ENCODE data around the gene UROD. TPM values are rescaled to one million over a fixed set of nuclear protein-coding genes. Genes with fewer than 3 reads are reported as not detected.

UROD gene
- total RNA-seq, 1 donor from 2014 or later = 84.7 TPM

- H3K4me3 Mint-ChIP-seq = no peak overlapping the region
- H3K9me3 Mint-ChIP-seq = no peaks in the 10 kb centered on the region
Observed at GRCh38 chr1:45018599-45019230, 6.7 kb downstream of the UROD start.

DNA sequence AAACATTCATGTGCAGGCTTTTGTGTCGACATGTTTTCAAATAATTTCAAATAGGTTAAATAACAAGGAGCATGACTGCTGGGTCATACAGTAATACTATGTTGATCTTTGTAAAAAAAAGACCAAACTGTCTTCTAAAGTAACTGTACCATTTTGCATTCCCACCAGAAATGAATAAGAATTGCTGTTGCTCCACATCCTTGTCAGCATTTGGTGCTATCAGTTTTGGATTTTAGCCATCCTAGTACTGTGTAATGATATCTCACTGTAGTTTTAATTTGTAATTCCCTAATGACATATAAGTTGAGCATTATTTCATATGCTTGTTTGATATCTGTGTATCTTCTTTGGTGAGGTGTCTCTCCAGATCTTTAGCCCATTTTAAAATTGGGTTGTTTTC, 11.6 kb downstream of the UROD start:
- no peaks in the 10 kb centered on the region for H3K36me3 Mint-ChIP-seq
- no peak for DNase-seq (ENCODE audit: extremely low spot score, unreplicated experiment)
- no peaks in the 10 kb centered on the region for H3K27me3 Mint-ChIP-seq
- H3K4me1 Mint-ChIP-seq (ENCODE audit: unreplicated experiment) = no peaks in the 10 kb centered on the region
- no peak overlapping the region for H3K4me3 Mint-ChIP-seq
- TF ChIP-seq, protein P1, sequence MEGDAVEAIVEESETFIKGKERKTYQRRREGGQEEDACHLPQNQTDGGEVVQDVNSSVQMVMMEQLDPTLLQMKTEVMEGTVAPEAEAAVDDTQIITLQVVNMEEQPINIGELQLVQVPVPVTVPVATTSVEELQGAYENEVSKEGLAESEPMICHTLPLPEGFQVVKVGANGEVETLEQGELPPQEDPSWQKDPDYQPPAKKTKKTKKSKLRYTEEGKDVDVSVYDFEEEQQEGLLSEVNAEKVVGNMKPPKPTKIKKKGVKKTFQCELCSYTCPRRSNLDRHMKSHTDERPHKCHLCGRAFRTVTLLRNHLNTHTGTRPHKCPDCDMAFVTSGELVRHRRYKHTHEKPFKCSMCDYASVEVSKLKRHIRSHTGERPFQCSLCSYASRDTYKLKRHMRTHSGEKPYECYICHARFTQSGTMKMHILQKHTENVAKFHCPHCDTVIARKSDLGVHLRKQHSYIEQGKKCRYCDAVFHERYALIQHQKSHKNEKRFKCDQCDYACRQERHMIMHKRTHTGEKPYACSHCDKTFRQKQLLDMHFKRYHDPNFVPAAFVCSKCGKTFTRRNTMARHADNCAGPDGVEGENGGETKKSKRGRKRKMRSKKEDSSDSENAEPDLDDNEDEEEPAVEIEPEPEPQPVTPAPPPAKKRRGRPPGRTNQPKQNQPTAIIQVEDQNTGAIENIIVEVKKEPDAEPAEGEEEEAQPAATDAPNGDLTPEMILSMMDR (conservative IDR thresholded peaks at IDR 0.05) = no peak
- H3K9me3 Mint-ChIP-seq = no peaks in the 10 kb centered on the region
- H3K27ac Mint-ChIP-seq = no peak overlapping the region

More at GRCh38 chr1:45018599-45019230, 6.7 kb downstream of the UROD start:
- Mint-ChIP-seq H3K27me3 (no peaks in the 10 kb centered on the region), H3K4me1 (ENCODE audit: unreplicated experiment) (peaks cover 7% of the 10 kb centered on the region), H3K36me3 (peaks cover 6% of the 10 kb centered on the region), H3K27ac (no peak overlapping the region)
- TF ChIP-seq, protein P1 (conservative IDR thresholded peaks at IDR 0.05) = peak; percentile 81
- no peak for DNase-seq (ENCODE audit: extremely low spot score, unreplicated experiment)

GRCh38 chr1:45026446-45026845, 14.4 kb downstream of the UROD start:
- Mint-ChIP-seq H3K27me3 (no peaks in the 10 kb centered on the region), H3K4me3 (no peak overlapping the region), H3K4me1 (ENCODE audit: unreplicated experiment) (no peaks in the 10 kb centered on the region), H3K36me3 (no peaks in the 10 kb centered on the region), H3K9me3 (no peaks in the 10 kb centered on the region), H3K27ac (no peak overlapping the region)
- TF ChIP-seq, protein P1 (conservative IDR thresholded peaks at IDR 0.05) = no peak
- no peak for DNase-seq (ENCODE audit: extremely low spot score, unreplicated experiment)

GRCh38 chr1:45032837-45033236, 20.8 kb downstream of the UROD start:
- TF ChIP-seq, protein P1 (conservative IDR thresholded peaks at IDR 0.05) = no peak
- H3K4me3 Mint-ChIP-seq = no peak overlapping the region
- no peak for DNase-seq (ENCODE audit: extremely low spot score, unreplicated experiment)
- no peaks in the 10 kb centered on the region for H3K36me3 Mint-ChIP-seq
- no peaks in the 10 kb centered on the region for H3K9me3 Mint-ChIP-seq
- H3K27ac Mint-ChIP-seq = no peak overlapping the region
- no peaks in the 10 kb centered on the region for H3K27me3 Mint-ChIP-seq
- H3K4me1 Mint-ChIP-seq (ENCODE audit: unreplicated experiment) = no peaks in the 10 kb centered on the region

DNA sequence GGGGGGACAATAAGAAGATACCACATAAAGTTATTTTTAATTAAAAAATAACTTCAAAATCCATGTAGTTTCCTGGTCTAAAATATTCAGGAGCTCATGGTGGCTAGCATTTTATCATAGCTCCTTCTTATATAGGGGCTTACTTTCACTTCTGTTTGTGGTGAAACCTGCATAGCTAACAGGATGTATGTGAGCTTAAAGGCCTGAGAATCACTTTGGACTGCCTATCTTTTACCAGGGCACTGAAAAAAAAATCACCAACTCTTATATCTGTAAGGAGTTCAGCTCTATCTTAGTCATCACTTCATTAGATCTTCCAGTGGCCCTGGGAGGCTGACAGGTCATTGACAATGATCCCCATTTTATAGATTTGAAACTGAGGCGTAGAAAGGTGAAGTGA, 21.3 kb downstream of the UROD start:
- Mint-ChIP-seq H3K4me1 (ENCODE audit: unreplicated experiment) (no peaks in the 10 kb centered on the region), H3K4me3 (no peak overlapping the region), H3K36me3 (no peaks in the 10 kb centered on the region), H3K27me3 (no peaks in the 10 kb centered on the region), H3K9me3 (no peaks in the 10 kb centered on the region), H3K27ac (no peak overlapping the region)
- TF ChIP-seq, protein P1 (conservative IDR thresholded peaks at IDR 0.05) = no peak
- DNase-seq (ENCODE audit: extremely low spot score, unreplicated experiment) = no peak

Data from type B pancreatic cell (in vitro differentiated cells).